Activated naive CD4-positive, alpha-beta T cell treated with anti-CD3 and anti-CD28 coated beads, Interleukin-2, amount 50 U/mL, for 16 hours (primary cell): ENCODE measurements around the gene CDH15.
"Not testable (repeated sequence)": the region's sequence is repeated elsewhere in the genome, so short reads cannot be mapped to it uniquely, and the experiment has no call there.

Experiments used
- DNase-seq: peaks from one replicate; pipeline ENCODE4 v3.0.0-alpha.2; 2020

Gene CDH15

DNA sequence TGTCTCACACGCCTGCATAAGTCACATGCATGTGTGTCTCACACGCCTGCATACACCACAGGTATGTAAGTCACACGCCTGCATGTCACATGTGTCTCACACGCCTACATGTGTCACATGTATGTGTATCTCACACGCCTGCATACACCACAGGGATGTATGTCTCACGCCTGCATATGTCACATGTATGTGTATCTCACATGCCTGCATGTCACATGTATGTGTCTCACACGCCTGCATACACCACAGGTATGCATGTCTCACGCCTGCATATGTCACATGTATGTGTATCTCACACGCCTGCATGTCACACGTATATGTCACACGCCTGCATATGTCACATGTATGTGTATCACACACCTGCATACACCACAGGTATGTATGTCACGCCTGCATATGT lies 13.8 kb upstream of the CDH15 start:
- DNase-seq, result no peak

DNA sequence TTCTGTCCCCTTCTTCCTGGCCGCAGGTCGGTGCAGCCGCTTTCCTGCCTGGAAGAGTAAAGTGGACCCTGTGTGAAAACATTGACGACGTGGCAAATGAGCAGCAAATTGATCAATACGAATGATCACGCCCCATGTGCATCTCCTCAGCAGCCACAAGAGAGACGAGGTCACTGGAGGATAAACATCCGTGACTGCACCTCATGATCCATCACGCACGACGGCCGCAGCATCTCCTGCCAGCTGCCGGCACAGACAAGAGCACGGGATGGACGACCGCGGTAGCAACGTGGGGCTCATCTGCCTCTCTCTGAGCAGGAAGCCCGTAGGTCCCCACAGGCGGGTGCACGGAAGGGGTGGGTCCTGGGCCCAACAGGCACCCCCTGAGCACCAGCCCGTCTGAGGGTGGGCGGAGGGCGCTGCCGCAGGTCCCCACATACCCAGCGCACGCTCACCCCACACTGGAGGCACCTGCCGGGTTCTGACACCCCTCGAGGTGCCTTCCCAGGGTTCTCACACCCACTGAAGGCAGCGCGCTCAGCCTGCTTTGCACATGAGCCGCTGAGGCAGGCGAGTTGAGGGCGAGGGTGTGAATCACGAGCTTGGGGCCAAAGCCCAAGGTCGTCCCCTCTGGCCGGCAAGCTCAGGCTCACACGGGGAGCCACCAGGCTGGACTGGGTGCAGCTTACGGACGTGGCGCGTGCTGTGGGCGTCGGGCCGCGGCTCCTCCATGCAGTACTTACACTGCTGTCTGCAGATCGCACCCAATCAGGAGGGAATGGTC lies 12.3 kb upstream of the CDH15 start:
- no peak for DNase-seq

DNA sequence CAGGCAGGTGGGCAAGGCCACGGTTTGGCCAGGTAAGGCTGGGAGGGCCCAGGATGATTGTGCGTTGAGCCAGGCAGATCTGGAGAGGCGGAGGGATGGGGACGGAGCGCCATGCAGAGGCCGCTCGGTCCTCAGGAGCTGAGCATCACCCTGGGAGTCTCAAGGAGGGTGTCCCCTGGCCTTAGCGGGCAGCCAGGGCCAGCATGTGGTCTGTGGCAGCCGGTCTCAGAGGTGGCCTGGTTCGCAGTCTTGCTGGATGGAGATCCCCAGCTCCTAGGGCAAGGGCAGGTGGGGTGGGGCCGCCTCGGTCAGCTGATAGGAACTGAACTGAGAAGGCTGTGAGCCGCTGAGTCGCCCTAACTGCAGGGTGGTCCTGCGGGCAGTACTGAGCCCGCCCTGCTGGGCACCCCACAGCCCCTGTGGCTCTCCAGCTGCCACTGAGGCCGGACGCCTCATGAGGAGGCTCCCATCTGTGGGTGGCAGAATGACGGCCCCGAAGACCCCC lies 11.6 kb upstream of the CDH15 start:
- no peak for DNase-seq

DNA sequence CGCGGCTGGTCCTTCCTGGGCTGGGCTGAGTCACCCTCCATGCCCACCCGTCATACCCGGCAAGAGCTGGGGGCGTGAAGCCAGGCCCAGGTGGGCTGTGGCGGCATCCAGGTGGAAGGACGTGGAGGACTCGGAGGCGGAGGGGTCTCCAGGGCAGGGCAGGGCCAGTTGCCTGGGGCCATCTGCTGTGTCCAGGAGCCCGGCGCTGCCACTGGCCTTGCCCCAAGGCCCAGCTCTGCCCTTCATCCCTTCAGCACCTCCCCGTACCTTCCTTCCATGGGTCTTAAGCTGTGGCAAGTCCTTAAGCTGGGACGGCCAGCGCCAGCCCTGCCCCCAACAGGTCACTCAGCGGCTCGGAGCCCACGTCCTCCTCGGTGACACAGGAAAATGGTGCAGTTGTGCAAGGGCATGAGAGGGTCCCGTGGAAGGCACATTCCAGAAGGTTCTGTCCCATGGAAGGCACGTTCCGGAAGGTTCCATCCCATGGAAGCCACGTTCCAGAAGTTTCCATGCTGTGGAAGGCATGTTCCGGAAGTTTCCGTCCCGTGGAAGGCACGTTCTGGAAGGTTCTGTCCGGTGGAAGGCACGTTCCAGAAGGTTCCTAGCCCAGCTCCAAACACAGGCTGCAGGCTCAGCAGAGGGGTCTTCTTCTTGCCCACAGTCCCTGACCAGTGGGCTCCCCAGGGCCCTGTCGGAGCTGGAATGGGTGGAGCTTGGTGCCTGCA lies 10.4 kb upstream of the CDH15 start:
- no peak for DNase-seq

DNA sequence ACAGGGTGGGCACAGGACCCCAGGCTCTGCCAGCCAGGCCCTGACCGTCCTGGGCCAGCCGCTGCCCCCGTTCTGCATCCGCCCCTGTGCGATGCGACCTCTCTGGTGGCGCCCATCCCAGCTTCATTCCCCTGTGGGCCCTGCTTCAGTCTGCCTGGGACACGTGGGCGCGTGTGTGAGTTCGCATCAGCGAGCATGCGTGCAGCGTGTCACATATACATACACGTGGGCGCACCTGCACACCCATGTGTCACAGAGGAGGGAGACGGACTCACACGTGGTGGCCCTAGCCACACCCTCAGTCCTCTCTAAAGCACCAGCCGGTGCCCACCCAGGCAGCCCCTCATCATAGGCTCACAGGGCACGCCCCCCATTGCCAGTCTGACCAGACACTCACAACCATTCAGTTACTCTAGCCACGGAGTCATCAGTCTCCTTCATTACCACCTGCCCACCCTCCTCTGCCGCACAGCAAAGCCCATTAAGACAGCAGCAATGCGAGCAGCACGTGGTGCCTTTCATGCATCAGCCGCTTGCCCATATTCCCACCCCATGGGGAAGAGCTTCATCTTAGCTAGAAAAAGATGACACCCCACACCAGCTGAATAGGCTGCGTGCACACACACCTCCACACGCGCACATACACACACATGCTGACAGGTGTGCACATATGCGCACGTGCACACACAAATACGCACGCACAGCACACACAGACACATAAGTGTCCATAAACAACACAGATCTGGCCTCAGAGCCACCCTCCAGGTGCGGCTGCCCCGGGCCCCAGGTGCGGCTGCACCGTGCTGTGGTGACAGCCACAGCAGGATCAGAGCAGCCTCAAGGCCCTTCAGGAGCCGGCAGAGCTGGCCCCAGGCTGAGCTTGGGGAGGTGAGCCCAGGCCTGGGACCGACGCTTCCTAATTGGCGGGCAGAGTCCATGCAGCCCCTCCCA lies 9.5 kb upstream of the CDH15 start:
- no peak for DNase-seq

DNA sequence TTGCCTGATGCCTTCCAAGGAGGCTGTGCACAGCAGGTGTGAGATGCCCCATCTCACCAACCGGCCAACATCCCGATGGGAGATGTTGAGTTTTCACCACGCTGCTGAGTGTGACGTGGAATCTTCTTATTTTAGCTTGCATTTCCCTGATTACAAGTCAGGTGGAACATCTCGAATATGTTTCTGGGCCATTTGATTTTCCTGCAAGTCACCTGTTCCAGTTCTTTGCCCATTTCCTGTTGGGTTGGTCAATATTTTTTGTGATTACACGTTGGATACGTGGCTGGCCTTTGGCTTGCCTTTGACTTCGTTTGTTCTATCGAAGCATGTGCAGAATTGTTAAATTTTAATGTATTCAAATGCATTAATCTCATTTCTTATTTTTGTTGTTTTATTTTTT lies 8.3 kb upstream of the CDH15 start:
- DNase-seq, result no peak

DNA sequence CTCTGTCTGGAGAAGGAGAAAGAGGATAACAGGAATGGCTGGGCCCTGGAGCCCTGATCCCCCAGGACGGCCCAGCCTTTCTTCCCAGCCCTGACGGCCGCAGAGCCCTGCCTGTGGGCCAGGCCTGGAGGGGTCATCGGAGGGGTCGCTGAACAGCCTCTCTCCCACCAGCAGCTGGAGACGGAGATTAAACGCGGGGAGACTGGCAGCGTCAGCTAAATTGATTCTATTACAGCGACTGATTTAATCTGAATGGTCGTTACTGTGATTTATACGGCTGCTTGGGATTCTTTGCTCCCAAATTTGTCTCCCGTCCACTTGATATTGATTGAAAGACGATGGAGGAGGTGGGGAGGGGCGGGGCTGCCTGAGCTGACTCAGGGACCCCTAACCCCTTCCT lies 7.1 kb upstream of the CDH15 start:
- DNase-seq, result no peak

DNA sequence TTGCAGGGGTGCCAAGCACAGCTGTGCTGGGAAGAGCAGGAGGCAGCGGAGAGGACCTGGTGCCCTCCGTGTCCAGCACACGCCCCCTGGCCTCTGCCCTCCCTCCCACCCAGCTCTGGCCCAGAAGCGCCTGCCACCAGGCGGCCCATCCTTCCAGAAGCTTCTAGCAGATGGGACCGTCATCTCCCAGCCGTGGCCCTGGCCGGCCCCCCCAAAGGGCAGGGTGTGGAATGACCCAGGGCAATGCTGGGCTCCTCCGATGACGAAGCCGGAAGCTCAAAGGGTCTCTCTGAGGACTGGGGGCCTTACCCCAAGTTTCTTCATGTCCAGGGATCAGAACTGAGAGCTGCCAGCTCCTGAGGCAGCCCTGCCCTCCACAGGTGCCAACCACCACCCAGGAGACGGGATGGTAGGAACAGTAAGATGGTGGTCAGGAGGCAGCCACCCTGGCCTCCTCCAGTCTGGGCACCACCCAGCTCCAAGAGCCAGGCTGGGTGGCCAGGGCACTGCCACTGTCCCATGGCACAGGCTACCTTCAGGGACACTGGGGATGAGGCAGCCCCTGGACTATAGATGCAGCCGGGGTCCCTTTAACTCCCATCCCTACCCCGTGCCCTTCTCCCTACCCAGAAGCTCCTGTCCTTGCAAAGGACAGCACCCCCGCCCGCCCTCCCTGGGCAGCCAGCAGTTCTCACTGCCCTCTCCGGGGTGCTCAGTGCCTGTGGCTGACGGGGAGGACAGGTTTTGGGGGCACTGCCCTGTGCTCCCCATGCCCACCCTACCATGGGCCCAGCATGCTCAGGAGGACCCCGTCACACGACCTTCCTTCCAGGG lies 6.5 kb upstream of the CDH15 start:
- no peak for DNase-seq

DNA sequence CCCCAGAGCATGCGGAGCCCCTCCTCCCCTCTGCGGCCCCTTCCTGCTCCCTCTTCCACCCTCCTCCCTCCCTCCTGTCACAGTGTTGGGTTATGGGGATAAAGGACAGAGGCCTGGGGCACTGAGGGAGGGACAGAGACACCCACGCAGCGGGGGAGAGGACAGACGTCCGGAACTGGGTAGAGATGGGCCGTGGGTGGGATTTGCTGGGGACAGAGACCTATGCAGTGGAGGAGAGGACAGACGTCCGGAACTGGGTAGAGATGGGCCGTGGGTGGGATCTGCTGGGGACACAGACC lies 5.9 kb upstream of the CDH15 start:
- not testable (repeated sequence) for DNase-seq

DNA sequence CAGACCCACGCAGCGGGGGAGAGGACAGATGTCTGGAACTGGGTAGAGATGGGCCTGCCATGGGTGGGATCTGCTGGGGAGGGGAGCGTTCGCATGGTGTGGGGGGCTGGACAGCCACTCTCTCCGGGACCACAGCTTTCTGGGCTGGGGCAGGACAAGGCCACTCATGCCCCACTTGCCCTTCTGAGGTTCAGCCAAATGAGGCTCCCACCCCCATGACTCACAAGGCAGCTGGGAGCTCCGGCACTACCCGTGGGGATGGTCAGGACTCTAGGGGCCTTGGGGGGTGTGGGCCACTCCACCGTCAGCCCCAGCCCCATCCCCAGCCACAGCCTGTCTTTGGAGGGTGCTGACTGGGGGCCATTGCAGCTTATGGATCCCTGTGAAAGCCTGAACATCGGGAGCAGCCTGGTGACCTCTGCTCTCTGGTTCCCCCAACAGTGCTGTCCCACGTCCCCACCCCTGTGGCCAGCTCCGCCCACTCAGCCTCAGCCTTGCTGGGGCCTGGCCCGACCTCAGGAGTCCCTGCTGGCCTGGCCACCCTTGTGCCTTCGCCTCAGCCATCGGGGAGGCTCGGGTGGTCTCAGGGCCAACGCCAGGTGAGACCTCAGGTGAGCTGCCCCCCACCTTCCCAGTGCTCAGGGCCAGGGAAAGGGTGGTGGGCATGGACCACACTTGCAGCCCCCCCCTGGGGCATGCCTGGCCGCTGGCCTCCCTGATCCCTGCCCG lies 4.7 kb upstream of the CDH15 start:
- no peak for DNase-seq

DNA sequence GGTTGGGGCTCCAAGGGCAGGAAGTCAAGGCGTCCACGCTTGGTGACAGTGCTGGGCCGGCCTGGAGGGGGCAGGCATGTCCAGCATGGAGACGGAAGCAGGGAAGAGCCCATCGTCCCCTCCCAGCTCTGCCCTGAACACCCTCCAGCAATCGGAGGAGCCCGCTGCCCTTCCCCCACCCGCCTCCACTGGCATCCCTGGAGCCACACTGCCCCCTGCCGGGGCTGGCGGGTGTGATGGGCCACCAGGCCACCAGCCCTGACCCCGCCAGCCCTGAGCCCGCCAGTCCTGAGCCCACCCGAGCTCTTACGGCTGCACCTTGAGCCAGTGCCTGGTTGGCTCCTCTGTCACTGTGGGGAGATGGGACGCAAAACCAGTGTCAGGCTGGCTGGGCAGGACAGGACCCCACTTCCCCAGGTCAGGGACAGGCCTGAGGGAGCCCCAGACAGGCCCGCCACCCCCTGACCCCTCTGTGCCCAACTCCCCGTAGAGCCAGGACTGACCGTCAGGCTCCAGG lies 4.1 kb upstream of the CDH15 start:
- peak; percentile 87 for DNase-seq

DNA sequence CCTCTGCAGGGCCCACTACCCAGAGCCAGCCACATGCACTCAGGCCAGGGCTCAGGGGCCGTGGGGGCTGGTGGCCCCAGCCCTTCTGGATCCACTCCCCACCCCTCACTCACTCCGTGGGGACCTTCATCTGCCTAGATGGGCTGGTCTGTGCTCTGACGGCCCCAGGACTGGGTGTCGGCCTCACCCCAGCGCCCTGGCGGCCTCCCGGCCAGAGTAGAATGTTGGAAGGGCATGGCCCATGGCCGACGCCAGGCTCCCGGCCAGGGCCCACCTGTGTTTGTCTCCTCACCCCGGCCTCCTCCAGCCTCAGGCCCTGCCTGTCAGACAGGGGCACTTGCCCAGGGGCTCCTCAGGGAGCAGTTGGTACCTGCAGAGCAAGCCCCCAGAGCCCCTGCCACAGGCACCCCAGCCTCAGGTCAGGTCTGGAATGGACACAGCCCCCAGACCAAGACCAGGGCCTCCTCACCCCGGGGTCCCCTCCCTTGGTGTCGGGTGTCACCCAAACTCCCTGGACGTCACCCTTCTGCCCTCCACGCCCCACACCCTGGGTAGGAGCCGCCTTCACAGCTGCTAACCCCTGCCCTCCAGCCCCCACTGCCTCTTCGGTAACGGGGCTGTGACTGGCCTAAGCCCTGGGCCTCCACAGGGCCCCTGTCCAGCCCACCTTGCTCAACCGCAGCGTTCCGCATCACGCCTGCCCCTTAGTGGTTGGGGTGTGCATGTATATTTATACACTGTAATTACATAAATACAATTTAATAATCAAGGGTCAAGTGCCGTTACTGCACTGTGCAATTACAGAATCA lies 3.0 kb upstream of the CDH15 start:
- no peak for DNase-seq

DNA sequence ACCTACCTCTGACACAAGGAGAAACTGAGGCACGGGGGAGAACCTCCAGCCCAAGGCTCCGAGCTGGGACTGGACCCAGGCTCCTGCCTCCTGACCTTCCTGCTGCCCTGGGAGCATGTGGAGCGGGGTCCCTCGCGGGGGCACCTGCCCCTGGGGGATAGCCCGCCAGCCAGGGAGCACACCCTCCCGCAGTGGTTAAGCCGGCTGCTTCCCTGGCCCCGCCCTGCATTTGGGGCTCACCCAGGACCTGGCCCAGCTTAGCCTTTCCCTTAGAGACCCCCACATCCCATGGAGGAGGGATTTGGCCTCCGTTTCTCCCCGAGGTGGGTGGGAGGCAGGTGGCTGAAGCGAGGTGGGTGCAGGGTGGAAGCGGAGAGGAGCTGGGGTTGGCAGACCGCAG lies 1.8 kb upstream of the CDH15 start:
- no peak for DNase-seq

DNA sequence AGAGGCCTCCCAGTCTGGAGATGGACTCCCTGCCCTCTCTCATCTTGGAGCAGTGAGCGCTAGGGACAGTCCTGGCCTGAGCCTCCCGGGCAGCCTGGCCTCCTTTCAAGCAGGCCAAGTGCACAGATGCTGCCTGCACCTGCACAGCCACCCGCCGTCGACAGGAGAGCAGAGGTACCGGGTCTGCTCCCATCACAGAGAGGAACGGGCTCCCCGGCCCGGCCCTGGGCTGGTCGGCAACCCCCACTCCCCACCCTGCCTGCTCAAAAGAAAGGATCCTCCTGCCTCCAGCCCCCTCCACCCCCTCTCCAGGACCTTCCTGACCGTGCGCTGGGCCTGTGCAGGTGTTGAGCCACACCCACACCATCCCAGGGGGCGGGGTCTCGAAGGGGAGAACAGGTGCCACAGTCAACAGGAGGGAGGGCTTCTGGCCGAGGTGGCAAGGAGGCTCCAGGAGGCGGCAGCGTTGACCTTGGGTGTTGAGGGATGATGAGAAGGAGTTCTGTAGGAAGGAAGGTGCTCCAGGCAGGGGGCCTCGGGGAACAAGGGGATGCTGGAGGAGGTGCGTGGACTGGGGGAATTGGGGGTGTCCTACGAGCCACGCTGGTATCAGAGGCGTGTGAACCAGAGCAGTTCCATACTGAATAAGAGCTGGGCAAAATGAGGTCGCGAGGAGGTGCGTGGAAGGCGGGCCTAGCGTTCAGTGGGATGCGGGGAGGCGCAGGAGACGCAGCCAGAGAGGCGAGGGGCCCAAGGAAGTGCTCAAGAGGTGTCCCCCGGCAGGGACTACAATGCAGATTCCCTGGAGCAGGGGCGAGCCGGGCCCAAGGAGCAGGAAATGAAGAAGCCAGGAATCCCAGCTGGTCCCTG lies 967 bp upstream of the CDH15 start:
- DNase-seq, result no peak

DNA sequence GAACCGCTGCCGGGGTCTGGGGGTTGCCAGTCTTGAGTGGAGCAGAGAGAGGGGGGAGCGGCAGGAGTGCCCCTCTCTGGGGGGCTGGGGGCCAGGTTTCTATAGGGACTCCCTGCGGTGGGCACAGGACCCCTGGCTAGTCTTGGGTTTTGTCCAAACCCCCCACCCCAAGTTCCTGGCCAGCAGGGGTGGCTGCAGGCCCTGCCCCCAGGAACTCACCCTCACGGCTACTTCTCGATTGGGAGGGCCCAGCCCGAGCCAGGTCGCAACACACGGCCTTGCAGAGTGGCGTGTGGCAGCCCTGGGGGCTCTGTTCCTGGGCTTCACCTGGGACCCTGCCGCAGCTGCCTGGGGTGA lies 601 bp downstream of the CDH15 start:
- no peak for DNase-seq

DNA sequence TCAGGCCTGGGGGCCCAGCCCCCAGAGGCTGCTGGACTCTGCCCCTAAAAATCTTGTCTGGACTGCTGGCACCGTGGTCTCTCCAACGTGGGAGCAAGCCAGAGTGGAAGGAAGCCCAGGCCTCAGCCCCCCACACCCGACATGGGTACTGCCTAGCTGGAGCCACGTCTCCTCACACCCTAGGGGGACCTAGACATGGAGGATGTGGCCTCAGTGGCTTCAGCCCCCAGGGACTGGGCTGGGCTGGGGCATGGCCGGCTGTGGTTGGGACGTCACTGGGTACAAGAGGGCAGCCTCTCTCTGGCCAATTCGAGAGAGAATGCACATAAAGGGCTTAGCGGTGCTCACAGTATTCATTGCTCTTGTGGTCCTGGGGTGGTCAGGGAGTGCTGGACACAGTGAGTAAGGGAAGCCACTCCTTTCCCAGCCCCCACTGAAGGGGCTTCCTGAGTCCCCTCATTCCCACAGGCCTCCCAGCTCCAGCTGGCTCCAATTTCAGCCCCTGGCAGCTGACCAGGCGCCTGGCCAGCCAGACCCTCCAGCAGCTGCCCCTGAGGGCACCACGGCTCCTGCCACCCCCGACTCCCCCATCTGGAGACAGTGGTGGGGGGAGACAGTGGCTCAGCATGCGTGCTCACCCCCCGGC lies 1.1 kb downstream of the CDH15 start:
- DNase-seq, result no peak

DNA sequence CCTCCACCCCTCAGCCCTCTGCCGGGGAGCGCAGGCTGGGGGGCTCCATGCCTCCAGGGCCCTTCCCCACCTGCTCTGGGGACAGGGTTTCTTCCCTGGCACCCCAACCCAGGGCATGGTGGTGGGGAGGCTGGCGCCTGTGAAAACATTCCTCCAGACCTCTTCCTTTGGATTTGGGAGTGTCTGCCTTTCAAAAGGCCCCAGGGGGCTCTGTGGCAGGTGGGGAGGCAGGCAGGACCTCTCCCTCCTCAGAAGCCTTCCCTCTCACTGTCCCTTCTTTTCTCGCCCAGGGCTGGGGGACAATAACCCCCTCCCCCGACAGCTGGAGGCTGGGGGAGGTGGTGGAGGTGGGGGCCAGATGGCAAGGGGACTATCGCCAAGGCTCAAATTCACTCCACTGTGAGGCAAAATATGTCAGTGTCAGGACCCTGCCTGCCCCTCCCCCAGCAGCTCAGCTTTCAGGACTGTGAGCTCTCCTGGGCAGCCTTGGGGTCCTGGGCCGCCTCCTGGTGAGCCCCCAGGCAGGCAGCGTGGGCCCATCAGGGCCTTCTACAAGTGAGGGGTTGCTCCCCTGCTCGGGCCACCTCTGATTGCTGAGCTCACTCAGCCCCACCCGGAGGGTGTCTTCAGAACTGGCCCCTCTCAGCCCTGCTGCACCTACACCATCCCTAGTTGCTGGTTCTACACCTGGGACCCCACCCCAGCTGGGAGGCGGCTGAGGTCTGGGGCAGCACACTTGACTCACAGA lies 1.8 kb downstream of the CDH15 start:
- no peak for DNase-seq

DNA sequence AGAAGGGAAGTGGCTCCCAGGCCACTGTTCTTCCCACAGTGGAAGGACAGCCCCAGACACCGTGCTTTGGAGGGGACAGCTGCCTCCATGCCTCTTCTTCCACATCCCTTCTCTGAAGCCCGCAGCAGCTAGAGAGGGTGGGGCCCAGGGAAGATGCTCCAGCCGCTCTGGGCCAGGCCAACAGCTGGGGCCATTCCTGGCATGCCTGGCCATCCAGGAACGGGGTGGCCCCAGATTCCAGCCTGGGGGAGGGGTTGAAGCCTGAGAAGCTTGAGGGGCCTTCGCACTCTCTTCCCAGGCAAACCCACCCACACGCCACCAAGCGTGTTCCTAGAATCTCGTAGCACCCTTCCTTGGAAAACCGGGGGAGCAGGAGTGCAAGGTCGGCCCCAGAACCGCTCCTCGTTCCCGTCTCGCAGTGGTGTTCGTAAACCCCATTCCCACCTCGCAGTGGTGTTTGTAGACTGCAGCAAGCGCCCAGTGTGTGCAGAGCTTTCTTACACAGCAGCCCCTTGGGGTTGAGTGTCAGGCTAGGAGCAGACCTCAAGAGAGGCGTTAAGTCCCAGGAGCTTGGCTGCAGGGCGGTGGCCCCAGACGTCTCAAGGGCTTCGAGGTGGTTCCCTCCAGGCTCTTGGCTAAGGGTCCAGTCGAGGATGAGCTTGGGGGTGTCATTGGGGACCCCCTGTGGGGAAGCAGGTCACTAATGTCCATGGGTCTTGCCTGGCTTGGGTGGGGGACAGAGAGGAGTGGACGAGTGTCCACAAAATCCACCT lies 2.7 kb downstream of the CDH15 start:
- no peak for DNase-seq
